Measurements from ENCODE around the gene MUC4.
"Not testable (repeated sequence)": the region's sequence is repeated elsewhere in the genome, so short reads cannot be mapped to it uniquely, and the experiment has no call there.

Gene MUC4

DNA sequence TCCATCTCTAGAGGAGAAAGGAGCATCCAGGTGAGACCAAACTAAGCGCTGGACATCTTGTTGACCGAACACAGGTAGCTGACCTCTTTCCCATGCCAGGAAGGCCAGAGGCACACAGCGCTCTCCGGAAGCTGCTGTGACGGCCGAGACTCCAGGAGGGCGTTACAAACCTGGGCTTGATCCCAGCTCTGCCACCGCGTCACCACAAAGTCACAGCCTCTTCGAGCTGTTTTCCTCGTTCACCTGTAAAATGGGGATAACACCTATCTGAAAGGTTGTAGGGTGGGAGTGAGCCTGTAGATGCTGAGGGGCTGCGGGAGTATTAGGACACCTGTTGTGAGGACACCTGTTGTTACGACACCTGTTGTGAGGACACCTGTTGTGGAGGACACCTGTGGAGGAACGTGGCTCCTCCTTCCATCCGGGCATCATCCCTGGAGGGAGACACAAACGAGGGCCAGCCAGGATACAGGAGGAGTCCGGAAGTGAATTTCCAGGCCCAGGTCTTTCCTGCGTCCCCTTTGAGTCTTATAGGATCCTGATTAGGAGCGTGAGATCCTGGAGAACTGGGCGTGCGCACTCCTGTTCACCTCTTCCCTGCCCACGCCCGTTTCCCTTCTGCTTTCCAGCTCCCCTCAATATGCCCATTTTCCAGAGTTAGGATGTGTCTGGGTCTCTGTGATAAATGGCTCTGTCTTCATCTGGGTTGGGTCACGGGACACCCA, 2.3 kb upstream of the MUC4 start:
- DNase-seq (ENCODE audit: low read depth in 2 of 3, low spot score in 2 of 3): no peak

DNA sequence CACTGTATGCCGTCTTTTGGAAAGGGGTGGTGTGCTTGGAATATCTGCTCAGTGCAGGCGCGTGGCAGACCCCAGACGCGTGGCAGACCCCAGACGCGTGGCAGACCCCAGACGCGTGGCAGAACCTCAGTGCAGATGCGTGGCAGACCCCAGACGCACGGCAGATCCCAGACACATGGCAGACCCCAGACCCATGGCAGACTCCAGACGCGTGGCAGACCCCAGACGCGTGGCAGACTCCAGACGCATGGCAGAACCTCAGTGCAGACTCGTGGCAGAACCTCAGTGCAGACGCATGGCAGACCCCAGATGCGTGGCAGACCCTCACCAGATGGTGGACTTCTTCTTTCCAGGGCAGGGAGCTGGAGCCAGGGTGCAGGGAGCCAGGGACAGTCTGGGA, 637 bp upstream of the MUC4 start:
- no peak for DNase-seq (ENCODE audit: low read depth in 2 of 3, low spot score in 2 of 3)

DNA sequence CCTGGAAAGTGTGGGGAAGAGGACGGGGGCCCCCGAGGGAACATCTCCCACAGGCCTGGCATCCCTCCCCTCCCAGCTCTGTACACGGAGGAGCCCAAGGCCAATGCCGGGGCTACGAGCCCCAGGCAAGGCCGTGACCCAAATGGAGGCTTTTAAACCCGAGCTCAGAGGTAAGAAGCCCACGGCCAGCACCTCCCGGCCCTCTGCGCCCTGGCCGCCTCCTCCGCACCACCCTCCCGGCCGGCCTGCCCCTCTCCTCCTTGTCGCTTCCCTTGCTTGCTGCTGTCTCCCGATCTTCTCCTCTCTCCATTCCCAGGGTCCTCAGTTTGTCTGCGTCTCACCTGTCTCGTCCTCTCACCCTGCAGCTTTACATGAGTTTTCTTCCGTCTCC, 1.3 kb downstream of the MUC4 start:
- DNase-seq (ENCODE audit: low read depth in 2 of 3, low spot score in 2 of 3): no peak

DNA sequence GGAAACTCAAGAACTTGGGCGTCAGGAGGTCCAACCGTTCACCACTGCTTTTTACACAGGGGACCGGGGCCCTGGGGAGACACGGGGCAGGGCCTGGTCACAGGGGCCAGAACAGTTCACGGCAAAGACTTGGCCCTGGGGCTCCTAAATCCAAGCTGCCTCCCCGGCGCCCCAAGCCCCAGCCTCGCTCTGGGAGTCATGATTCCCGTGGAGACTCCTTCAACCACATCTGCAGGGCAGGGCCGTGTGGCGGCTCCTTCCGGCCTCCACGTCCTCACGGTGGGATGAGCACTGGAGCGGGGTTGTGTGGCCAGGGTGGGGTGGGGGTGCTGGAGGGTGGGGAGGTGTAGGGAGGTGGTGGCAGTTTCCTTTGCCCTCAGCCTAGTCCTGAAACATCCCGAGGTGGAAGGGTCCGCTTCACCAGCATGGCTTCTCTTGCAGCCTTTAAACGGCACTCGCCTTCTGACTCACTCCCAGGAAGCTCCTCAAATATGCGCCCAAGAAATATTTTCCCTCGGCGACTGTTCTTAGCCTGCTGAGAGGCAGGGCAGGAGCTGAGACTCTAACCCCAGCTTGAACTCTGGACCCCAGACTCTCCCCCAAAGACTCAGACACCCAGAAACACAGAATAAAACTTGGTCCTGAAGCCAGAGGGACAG, 1.8 kb downstream of the MUC4 start:
- no peak for DNase-seq (ENCODE audit: low read depth in 2 of 3, low spot score in 2 of 3)

DNA sequence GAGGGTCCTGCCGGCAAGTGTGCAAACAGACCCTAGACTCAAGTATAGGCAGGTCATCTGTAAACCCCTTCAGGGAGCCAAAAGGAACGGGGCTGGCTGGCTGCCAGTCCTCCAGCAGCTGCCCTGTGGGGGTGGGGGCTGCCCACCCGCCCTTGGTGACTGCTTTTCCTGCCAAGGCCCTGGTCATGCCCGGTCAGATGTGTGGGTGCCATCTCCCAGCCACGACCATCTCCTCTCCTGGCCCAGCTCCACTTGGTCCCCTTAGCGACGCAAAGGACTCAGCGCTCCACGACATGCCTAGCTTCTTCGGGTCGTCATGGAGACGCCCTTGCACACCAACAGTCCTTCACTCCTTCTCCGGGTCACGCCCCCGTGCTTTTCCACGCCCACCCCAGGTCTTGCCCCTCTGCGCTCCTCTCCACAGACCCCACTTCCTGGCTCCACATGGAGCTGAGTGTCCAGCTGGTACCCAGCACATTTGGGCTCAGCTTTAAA, 2.4 kb downstream of the MUC4 start:
- no peak for DNase-seq (ENCODE audit: low read depth in 2 of 3, low spot score in 2 of 3)

DNA sequence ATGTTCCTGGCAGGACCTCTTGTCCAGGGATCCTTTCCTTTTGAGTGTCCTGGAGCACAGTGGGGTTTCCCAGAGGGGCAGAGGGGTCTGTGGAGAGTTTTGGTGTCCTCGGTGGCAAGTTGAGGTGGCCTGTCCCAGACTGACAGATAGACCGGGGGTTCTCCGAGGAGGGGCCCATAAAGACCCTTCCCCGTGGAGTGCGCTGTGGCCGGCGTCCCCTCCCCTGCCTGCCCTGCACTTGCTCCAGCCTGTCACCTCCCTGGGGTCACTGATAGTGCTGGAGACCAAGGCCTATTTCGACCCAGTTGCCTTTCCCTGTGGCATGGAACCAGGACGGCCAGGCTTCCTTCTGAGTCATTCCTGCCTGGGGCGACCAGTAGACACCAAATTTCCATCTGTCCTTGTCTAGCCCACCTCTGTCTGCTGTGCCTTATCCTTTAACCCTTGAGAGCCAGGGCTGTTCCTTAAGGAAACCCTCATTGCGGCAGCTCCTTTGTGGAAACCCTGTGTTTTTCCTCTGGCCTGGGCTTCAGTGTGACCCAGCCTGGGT, 2.9 kb downstream of the MUC4 start:
- no peak for DNase-seq (ENCODE audit: low read depth in 2 of 3, low spot score in 2 of 3)

DNA sequence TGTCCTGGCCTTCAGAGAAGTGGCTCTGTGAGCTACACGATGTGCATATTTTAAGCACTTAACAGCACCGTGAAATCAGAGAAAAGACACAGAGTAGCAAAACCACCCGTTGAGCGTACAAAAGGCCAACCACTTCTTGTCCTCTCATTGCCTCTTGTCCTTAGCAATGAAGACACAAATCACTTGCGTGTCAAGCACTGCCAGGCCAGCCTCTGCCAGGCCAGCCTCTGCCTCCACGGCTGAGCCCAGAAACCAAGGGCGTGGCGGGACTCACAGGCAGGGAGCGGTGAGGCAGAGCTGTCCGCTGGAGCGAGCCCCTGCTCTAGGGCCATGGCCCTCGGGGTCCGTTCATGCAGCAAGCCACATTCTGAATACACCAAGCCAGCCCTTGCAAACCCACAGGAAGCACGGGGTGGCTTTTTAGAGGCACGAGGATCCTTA, 4.0 kb downstream of the MUC4 start:
- no peak for DNase-seq (ENCODE audit: low read depth in 2 of 3, low spot score in 2 of 3)

DNA sequence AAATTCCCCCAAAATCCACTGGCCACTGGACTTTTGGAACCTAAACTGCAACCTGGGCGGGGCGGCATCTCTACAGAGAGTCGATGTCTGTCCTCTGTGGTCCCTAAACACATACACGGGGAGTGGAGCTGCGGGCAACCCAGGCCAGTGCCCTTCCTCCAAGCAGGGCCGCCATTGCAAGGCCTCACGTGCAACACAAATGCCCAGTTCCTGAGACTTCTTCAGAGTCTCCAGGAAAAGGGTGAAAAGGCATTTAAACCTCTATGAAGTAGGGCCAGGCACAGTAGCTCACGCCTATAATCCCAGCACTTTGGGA, 4.9 kb downstream of the MUC4 start:
- no peak for DNase-seq (ENCODE audit: low read depth in 2 of 3, low spot score in 2 of 3)

DNA sequence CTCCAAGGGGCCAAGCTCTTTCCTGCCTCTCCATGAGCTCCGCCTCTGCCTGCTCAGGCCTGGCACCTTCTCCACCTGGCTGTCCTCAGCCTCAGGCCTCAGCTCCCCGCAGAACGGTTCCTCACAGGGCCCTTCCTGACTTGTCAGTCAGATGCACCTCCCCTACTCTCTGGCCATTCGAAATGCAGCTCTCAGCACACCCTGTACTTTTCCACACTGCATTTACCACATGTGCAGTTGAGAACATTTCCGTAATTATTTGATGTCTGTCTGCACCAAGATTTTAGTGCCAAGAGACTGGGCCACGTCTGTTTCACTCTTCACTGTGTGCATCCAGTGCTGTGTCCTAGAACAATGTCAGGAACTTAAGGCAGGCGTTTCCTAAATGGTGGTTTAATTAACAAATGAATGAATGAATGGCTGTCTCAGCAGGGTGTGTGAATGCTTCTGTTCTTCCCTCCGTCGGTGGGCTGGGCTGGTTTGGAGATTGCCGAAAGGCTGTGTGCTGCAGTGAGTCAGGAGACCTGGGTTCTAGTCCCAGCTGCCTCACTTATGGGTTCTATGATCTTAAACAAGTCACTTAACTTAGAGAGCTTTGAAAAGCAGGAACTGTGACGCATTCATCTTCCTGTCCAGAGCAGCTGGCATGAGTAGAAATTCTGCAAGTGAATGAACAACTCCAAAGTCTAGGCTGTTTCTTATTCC, 5.4 kb downstream of the MUC4 start:
- no peak for DNase-seq (ENCODE audit: low read depth in 2 of 3, low spot score in 2 of 3)

DNA sequence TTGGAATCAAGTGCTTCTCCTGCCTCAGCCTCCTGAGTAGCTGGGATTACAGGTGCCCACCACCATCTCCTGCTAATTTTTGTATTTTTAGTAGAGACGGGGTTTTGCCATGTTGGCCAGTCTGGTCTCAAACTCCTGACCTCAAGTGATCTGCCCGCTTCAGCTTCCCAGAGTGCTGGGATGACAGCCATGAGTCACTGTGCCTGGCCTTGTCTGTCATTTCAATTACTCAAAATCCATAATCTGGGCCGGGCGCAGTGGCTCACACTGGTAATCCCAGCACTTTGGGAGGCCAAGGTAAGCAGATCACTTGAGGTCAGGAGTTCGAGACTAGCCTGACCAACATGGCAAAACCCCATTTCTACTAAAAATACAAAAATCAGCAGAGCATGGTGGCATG, 6.1 kb downstream of the MUC4 start:
- DNase-seq (ENCODE audit: low read depth in 2 of 3, low spot score in 2 of 3): not testable (repeated sequence)

DNA sequence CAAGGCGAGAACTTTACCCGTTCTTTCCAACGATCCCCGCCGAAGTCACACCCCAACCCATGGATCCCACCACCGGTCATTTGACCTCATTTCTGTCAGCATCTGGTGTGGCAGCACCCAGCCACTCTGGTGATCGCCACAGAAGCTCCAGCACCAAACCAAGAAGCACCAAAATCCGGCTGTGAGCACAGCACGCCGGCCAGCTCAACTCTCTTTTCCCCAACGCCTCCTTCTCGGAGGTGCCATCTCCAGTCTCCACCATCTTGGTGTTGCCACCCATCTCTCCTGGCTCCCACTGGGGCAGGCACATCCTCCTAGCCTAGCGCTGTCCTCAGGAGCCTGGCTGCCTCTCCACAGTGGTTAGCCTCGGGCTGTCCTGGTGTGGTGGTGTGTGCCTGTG, 6.5 kb downstream of the MUC4 start:
- no peak for DNase-seq (ENCODE audit: low read depth in 2 of 3, low spot score in 2 of 3)

DNA sequence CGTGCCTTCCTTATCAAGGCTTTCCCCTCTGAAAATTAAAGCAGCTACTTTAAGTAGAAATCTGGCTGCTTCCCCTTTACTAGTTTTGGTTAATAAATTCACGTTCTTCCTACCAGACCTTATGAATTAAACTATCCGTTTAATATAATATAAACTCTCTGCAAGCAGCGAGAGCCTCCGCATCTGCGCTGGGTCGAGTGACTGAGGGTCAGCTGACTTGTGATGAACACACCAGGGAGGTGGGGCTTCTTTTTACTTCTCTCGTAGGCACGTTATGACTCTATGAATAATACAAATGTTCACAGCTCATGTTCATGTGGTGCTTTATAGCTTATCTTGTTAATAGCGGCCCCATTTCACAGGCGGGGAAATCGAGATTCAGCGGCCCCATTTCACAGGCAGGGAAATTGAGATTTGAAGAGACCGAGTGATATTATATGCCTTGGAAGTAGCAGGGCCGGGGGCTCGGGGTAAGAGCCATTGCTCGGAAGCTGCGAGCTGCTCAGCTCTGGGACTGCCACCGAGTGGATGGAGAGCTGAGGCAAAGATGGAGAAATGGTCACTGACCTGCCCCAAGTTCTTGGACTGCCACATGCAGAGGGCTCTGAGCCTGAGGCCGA, 8.3 kb downstream of the MUC4 start:
- no peak for DNase-seq (ENCODE audit: low read depth in 2 of 3, low spot score in 2 of 3)

DNA sequence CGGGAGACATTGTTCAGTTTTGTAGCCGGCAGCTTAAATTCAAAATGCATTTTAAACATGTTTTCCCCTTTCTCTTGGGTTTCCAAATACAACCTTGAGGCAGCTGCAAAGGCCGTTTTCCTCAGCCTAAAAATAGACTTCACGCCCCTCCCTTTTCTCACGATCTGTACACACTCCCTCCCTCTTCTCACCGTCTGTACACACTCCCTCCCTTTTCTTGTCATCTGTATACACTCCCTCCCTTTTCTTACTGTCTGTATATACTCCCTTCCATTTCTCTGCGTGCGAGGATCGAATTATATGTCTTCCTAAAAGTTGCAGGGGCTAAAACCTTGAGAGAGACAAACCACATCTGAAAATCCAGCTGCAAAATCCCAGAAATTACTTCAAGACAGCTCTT, 8.9 kb downstream of the MUC4 start:
- DNase-seq (ENCODE audit: low read depth in 2 of 3, low spot score in 2 of 3): no peak

DNA sequence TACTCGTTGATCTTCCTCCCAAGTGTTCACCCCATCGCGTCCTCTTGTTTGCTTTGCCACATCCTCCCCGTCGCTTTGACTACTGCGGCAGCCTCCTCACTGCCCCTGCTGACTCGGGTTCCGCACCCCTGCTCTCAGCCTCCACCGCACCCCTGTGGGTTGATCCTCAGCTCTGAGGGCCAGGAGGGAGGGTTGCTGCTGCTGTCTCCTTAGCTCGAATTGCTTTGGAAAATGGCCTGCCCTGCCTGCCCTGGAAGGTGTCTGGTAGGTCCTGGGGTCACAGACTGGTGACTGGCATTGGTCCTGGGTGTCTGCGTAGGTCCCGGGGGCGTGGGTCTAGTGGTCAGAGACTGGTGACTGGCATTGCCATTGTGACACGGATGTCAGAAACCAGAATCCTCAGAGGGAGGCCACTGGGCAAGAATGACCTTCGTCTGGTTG, 9.4 kb downstream of the MUC4 start:
- peak in 1 of 3 experiments; percentile 8 for DNase-seq (ENCODE audit: low read depth in 2 of 3, low spot score in 2 of 3)

DNA sequence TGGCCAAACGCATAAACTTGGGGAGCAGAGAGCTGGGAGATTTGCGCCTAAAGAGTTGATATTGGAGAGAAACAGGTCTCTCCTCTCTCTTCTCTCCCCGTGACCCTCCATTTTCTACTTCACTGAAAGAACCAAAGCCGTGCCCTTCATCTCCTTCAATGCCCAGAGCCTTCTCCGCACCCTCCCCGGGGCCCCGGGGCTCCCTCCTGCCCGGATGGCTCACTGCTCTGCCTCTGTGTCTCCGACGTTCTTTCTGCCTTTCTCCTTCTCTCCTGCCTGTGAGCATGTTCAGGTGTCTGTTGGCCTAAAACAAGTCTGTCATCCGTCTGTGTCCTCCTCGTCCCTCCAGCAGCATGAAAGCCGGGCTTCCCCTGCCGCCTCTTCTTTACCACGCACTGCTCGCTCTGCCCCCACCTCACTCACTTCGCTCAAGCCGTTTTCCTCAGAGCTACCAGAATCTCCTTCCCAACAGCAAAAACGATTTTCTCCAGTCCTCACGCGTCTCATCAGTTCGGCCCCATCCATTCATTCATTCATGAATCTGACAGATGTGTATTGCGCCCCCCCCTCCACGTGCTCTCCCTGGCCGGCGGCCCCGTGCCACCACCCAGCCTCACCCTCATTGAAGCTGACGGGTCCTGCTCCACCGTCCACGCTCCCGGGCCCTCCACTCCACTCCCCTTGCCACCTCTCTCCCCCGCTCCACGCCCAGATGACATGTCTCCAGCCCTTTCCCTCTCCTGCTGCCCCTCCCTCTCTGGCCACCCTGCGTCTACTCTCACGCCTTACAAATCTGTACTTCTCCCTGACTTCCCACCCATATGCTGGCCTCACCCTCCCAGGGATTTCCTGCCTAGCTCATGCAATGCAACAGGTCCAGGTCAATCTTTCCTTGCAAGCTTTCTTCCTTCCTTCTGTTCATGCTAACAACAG, 10.2 kb downstream of the MUC4 start:
- DNase-seq (ENCODE audit: low read depth in 2 of 3, low spot score in 2 of 3): no peak

DNA sequence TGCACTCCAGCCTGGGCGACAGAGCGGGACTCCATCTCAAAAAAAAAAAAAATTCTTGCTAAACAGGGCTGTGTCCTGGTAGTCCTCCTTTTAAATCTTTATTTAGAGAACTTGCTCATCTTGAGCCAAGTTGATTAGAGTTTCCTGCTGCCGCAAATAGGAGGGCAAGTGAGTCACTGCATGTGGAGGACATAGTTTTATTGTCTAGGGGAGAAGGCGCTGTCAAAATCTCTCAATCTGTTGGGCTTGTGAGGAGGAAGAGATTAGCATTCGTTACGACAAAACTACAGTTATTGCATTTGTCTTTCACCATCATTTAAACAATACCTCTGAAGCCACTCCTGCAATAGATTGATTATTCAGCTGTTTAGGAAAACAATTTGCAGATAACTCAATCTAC, 11.5 kb downstream of the MUC4 start:
- DNase-seq (ENCODE audit: low read depth in 2 of 3, low spot score in 2 of 3): no peak

DNA sequence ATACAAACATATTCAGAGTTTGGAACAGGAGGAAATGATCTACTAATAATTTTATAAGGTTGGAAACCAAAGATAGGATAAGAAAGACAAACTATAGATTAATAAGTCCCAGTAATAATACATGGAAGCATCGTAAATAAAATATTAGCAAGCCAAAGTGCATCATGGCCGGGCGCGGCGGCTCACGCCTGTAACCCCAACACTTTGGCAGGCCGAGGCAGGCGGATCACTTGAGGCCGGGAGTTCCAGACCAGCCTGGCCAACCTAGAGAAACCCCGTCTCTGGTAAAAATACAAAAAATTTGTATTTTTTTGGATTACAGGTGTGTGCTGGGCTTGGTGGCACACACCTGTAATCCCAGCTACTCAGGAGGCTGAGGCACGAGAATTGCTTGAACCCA, 14.9 kb downstream of the MUC4 start:
- DNase-seq (ENCODE audit: low read depth in 2 of 3, low spot score in 2 of 3): no peak

DNA sequence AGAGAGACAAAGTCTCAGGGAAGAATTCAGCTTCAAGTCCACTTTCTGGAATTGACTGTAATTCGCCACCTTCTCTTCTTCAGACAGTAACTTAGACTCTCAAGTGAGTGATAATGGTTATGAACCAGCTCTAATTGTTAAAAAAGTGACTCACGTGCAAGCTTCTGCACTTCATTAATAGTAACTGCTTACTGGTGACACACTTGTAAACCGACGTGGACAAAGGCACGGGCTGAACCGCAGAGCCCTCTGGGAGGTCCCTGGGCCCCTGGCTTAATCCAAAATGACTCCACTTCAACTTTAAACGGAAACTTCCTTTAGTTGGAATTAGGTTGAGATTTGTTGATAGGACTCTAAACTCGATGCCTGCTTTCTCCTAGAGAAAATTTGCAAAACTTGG, 17.0 kb downstream of the MUC4 start:
- DNase-seq (ENCODE audit: low read depth in 2 of 3, low spot score in 2 of 3): no peak

DNA sequence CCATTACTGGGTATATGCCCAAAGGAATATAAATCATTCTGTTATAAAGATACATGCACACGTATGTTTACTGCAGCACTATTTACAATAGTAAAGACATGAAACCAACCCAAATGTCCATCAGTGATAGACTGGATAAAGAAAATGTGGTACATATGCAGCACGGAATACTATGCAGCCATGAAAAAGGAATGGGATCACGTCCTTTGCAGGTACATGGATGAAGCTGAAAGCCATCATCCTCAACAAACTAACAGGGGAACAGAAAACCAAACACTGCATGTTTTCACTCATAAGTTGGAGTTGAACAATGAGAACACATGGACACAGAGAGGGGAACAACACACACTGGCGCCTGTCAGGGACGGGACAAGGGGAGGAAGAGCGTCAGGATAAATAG, 19.1 kb downstream of the MUC4 start:
- DNase-seq (ENCODE audit: low read depth in 2 of 3, low spot score in 2 of 3): not testable (repeated sequence)

DNA sequence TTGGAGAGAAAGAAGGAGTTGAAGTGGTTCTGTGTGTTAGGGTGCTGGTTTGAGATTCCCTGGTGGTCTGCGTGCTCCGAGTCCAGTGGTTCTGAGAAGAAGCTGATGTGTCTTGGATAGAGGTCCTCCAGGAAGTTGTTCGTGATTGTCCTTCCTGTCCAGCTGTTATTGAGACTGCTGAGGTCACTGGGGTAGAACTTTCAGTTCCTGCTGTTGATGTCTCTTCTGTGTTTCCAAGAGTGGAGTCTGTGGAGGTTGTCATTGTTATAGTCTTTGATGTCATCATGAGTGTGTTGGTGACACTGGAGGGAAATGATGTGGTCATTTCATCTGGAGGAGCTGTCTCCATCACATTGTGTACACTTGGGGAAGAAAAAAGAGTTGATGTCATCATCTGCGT, 20.8 kb downstream of the MUC4 start:
- DNase-seq (ENCODE audit: low read depth in 2 of 3, low spot score in 2 of 3): no peak

Measured in activated CD8-positive, alpha-beta memory T cell treated with anti-CD3 and anti-CD28 coated beads for 48 hours (primary cell).